NCI-H524 treated with DMSO at 0.1 percent for 48 hours (cell line): ENCODE results near the gene ADAMTS17.
A peak's percentile ranks its signal among the peaks of the same experiment; 100 is the strongest.
"Not testable (repeated sequence)": the region's sequence is repeated elsewhere in the genome, so short reads cannot be mapped to it uniquely, and the experiment has no call there.

Experiments
- DNase-seq: peaks from one replicate; lab custom pipeline; 2025; lab: John Stamatoyannopoulos, UW

Gene ADAMTS17

GRCh38 chr15:99993681-99994131 is 348.1 kb downstream of the ADAMTS17 start:
- DNase-seq: no peak

- no peak for DNase-seq
Observed at GRCh38 chr15:99993262-99993661, 348.5 kb downstream of the ADAMTS17 start.

GRCh38 chr15:99992611-99993231 is 349.1 kb downstream of the ADAMTS17 start:
- no peak for DNase-seq

- DNase-seq: no peak
Observed at GRCh38 chr15:99989095-99989494, 352.7 kb downstream of the ADAMTS17 start.

GRCh38 chr15:99987701-99988100 is 354.1 kb downstream of the ADAMTS17 start:
- no peak for DNase-seq

- no peak for DNase-seq
Observed at GRCh38 chr15:99987119-99987506, 354.7 kb downstream of the ADAMTS17 start.

- DNase-seq: no peak
Observed at GRCh38 chr15:99986297-99987118, 355.3 kb downstream of the ADAMTS17 start.

- no peak for DNase-seq
Observed at GRCh38 chr15:99985878-99986277, 355.9 kb downstream of the ADAMTS17 start.

GRCh38 chr15:99984491-99985243 is 357.1 kb downstream of the ADAMTS17 start:
- DNase-seq: no peak

GRCh38 chr15:99983886-99984286 is 357.9 kb downstream of the ADAMTS17 start:
- no peak for DNase-seq

GRCh38 chr15:99983171-99983885 is 358.4 kb downstream of the ADAMTS17 start:
- DNase-seq: peak; percentile 50

GRCh38 chr15:99982662-99983061 is 359.1 kb downstream of the ADAMTS17 start:
- DNase-seq: no peak

- no peak for DNase-seq
Observed at GRCh38 chr15:99981839-99982658, 359.7 kb downstream of the ADAMTS17 start.

- no peak for DNase-seq
Observed at GRCh38 chr15:99981191-99981647, 360.6 kb downstream of the ADAMTS17 start.

GRCh38 chr15:99980752-99981151 is 361.0 kb downstream of the ADAMTS17 start:
- DNase-seq: peak; percentile 37

- DNase-seq: not testable (repeated sequence)
Observed at GRCh38 chr15:99979886-99980285, 361.9 kb downstream of the ADAMTS17 start.

- no peak for DNase-seq
Observed at GRCh38 chr15:99979371-99979770, 362.4 kb downstream of the ADAMTS17 start.

GRCh38 chr15:99978426-99978825 is 363.3 kb downstream of the ADAMTS17 start:
- DNase-seq: no peak

GRCh38 chr15:99977929-99978328 is 363.8 kb downstream of the ADAMTS17 start:
- no peak for DNase-seq

GRCh38 chr15:99976811-99977271 is 364.9 kb downstream of the ADAMTS17 start:
- no peak for DNase-seq

GRCh38 chr15:99976000-99976399 is 365.8 kb downstream of the ADAMTS17 start:
- no peak for DNase-seq
